AG04449 (cell line): ENCODE measurements around the gene MRPS21.

Experiments
- CTCF ChIA-PET: fragments of 350-600 bp; formaldehyde crosslinking; extraction: SDS; loops from one replicate; lab custom pipeline; 2021; ENCODE audit warnings: antibody characterized with exemption; lab: Yijun Ruan, JAX
- POLR2A ChIA-PET: fragments of 400-600, 350-600 bp; formaldehyde crosslinking; extraction: SDS; loops from one replicate; lab custom pipeline; 2020; ENCODE audit warnings: antibody characterized with exemption, inconsistent platforms; lab: Yijun Ruan, JAX
- DNase-seq: peaks from one replicate; pipeline ENCODE4 v3.0.0-alpha.2; 2010; ENCODE audit warnings: low read depth, low spot score
- H3K4me3 ChIP-seq: 2 replicates; pipeline ENCODE4 v1.5.1; 2011; ENCODE audit warnings: low read depth, mild to moderate bottlenecking, control low read depth, low read length
- CTCF ChIP-seq: IDR thresholded peaks from one replicate; pipeline ENCODE4 v1.5.1; 2011; ENCODE audit warnings: mild to moderate bottlenecking, moderate library complexity, low read length, control low read depth, inconsistent platforms; ENCODE audit not compliant: insufficient read depth; ENCODE audit errors: missing control alignments

MRPS21 gene

GRCh38 chr1:150322310-150322709 lies 28.6 kb downstream of the MRPS21 start:
- CTCF ChIA-PET: interaction anchor here (4.6 kb wide), 1 partner anchor 67 kb away, joined by 20 read pairs; no protein-coding TSS in a partner anchor
- no peak for TF ChIP-seq CTCF
- DNase-seq: no peak
- POLR2A ChIA-PET: interaction anchor here (0.6 kb wide), 1 partner anchor 18 kb away, joined by 3 read pairs; no protein-coding TSS in a partner anchor
- H3K4me3 ChIP-seq: peak overlapping the region; percentile 97

GRCh38 chr1:150332651-150333290 lies 39.1 kb downstream of the MRPS21 start:
- no peak overlapping the region for H3K4me3 ChIP-seq
- ChIA-PET CTCF (no interaction called here), POLR2A (no interaction called here)
- TF ChIP-seq CTCF: no peak
- no peak for DNase-seq

GRCh38 chr1:150346316-150346715 lies 52.7 kb downstream of the MRPS21 start:
- H3K4me3 ChIP-seq: no peak overlapping the region
- POLR2A ChIA-PET: interaction anchor here (0.7 kb wide), 1 partner anchor 17 kb away, joined by 3 read pairs; no protein-coding TSS in a partner anchor
- CTCF ChIA-PET: interaction anchor here (1.2 to 1.4 kb wide), 3 partner anchors 22 to 90 kb away, joined by 3 to 4 read pairs (median 3); no protein-coding TSS in a partner anchor
- TF ChIP-seq CTCF: no peak
- DNase-seq: no peak

GRCh38 chr1:150352866-150353265 lies 59.2 kb downstream of the MRPS21 start:
- TF ChIP-seq CTCF: no peak
- no peak overlapping the region for H3K4me3 ChIP-seq
- CTCF ChIA-PET: no interaction called here
- POLR2A ChIA-PET: no interaction called here
- DNase-seq: no peak
